Neural progenitor cell (in vitro differentiated cells): ENCODE measurements around the gene PPP1R8. TPM values are rescaled to one million over a fixed set of nuclear protein-coding genes. Genes with fewer than 3 reads are reported as not detected.

Source experiments
- DNase-seq: peaks from one replicate; pipeline ENCODE4 v3.0.0-alpha.2; 2016; ENCODE audit warnings: low spot score
- H2AFZ ChIP-seq: fragments of 200-600 bp; sonication (generic); replicated peaks from 2 replicates; pipeline ENCODE4 v1.6.1; 2016; ENCODE audit warnings: antibody characterized with exemption
- H3F3A ChIP-seq: fragments of 200-600 bp; sonication (generic); 2 replicates; pipeline ENCODE4 v1.6.1; 2016; ENCODE audit warnings: antibody characterized with exemption, low read depth
- H3K27ac ChIP-seq: fragments of 200-600 bp; sonication (generic); 2 replicates; pipeline ENCODE4 v1.5.1; 2016; ENCODE audit warnings: mild to moderate bottlenecking
- H3K27me3 ChIP-seq: fragments of 200-600 bp; sonication (generic); 2 replicates; pipeline ENCODE4 v1.6.1; 2016; ENCODE audit warnings: mild to moderate bottlenecking, moderate library complexity
- H3K36me3 ChIP-seq: fragments of 200-600 bp; sonication (generic); 2 replicates; pipeline ENCODE4 v1.5.1; 2016
- H3K4me1 ChIP-seq: fragments of 200-600 bp; sonication (generic); 2 replicates; pipeline ENCODE4 v1.6.1; 2016; ENCODE audit warnings: mixed run types
- H3K4me2 ChIP-seq: fragments of 200-600 bp; sonication (generic); 2 replicates; pipeline ENCODE4 v1.6.1; 2016
- H3K4me3 ChIP-seq: fragments of 200-600 bp; sonication (generic); 2 replicates; pipeline ENCODE4 v1.5.1; 2016
- H3K79me2 ChIP-seq: fragments of 200-600 bp; sonication (generic); 2 replicates; pipeline ENCODE4 v1.6.1; 2016; ENCODE audit warnings: low read depth
- H3K9ac ChIP-seq: fragments of 200-600 bp; sonication (generic); 2 replicates; pipeline ENCODE4 v1.6.1; 2016
- H3K9me3 ChIP-seq: fragments of 200-600 bp; sonication (generic); 2 replicates; pipeline ENCODE4 v1.5.1; 2016; ENCODE audit warnings: low read depth
- H4K20me1 ChIP-seq: fragments of 200-600 bp; sonication (generic); 2 replicates; pipeline ENCODE4 v1.6.1; 2016; ENCODE audit warnings: low read depth
- H3K27ac Mint-ChIP-seq: 3 replicates; pipeline ENCODE4 v1.8.0; 2021; ENCODE audit warnings: mixed read lengths
- H3K27me3 Mint-ChIP-seq: 2 replicates; pipeline ENCODE4 v1.8.0; 2022; ENCODE audit warnings: low read depth, mild to moderate bottlenecking, inconsistent platforms, moderate library complexity, mixed read lengths; ENCODE audit not compliant: insufficient read depth
- H3K36me3 Mint-ChIP-seq: 3 replicates; pipeline ENCODE4 v1.8.0; 2021; ENCODE audit warnings: mixed read lengths
- H3K4me1 Mint-ChIP-seq: 3 replicates; pipeline ENCODE4 v1.8.0; 2021; ENCODE audit warnings: mixed read lengths
- H3K4me3 Mint-ChIP-seq: 3 replicates; pipeline ENCODE4 v1.8.0; 2021; ENCODE audit warnings: mild to moderate bottlenecking, moderate library complexity, mixed read lengths
- H3K9me3 Mint-ChIP-seq: 3 replicates; pipeline ENCODE4 v1.8.0; 2020; ENCODE audit warnings: mixed read lengths
- EZH2 ChIP-seq: fragments of 200-600 bp; sonication (generic); IDR thresholded peaks from 2 replicates; pipeline ENCODE4 v1.6.1; 2017; ENCODE audit warnings: antibody characterized with exemption, mild to moderate bottlenecking, moderate library complexity
- EZH2phosphoT487 ChIP-seq: fragments of 200-600 bp; sonication (generic); IDR thresholded peaks from 2 replicates; pipeline ENCODE4 v1.6.1; 2017; ENCODE audit warnings: antibody characterized with exemption
- total RNA-seq: library from RNA; depleted of rRNA; stranded (reverse); fragments of >200 nt; gene quantifications from 2 replicates; pipeline ENCODE4 v1.2.3, GENCODE V29; 2015; ENCODE audit warnings: low replicate concordance
- TF ChIP-seq, protein P1 (sequence below): fragments of 200-600 bp; sonication (generic); IDR thresholded peaks from 2 replicates; pipeline ENCODE4 v1.5.1; 2017; ENCODE audit warnings: antibody characterized with exemption, mild to moderate bottlenecking

PPP1R8 gene
- total RNA-seq, 1 donor from 2014 or later, result 61.2 TPM

DNA sequence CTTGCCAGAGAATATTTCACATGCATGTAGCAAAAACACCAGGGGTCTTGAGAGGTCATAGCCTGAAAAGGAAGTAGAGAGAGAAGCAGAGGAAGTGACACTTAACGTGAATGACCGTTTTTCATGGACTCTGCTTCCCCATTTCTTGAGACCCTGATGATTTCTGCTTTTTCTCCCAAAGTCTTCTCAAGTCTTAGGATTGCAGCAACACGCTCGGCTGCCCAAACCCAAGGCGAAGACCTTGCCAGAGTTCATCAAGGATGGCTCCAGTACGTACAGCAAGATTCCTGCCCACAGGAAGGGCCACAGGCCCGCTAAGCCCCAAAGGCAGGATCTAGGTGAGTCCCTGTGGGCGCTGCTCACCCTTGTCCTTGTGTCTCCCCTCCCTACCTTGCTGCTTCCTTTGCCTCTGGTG lies 54.5 kb downstream of the PPP1R8 start:
- Mint-ChIP-seq H3K9me3 (no peaks in the 10 kb centered on the region), H3K36me3 (peaks cover 12% of the 10 kb centered on the region), H3K4me3 (no peak overlapping the region), H3K4me1 (no peaks in the 10 kb centered on the region), H3K27ac (no peak overlapping the region), H3K27me3 (no peaks in the 10 kb centered on the region)
- H3K4me1 ChIP-seq, result no peaks in the 10 kb centered on the region
- H3K27ac ChIP-seq, result no peak overlapping the region
- no peaks in the 10 kb centered on the region for H4K20me1 ChIP-seq
- no peaks in the 10 kb centered on the region for H3K79me2 ChIP-seq
- no peaks in the 10 kb centered on the region for H3K36me3 ChIP-seq
- no peak overlapping the region for H3K4me2 ChIP-seq
- no peak overlapping the region for H3K9ac ChIP-seq
- H3K27me3 ChIP-seq, result no peaks in the 10 kb centered on the region
- peaks cover 6% of the 10 kb centered on the region for H3F3A ChIP-seq
- no peaks in the 10 kb centered on the region for H3K9me3 ChIP-seq
- no peak for DNase-seq
- H3K4me3 ChIP-seq, result no peak overlapping the region
- TF ChIP-seq EZH2phosphoT487 (no peak), EZH2 (no peak)
- TF ChIP-seq, protein P1, sequence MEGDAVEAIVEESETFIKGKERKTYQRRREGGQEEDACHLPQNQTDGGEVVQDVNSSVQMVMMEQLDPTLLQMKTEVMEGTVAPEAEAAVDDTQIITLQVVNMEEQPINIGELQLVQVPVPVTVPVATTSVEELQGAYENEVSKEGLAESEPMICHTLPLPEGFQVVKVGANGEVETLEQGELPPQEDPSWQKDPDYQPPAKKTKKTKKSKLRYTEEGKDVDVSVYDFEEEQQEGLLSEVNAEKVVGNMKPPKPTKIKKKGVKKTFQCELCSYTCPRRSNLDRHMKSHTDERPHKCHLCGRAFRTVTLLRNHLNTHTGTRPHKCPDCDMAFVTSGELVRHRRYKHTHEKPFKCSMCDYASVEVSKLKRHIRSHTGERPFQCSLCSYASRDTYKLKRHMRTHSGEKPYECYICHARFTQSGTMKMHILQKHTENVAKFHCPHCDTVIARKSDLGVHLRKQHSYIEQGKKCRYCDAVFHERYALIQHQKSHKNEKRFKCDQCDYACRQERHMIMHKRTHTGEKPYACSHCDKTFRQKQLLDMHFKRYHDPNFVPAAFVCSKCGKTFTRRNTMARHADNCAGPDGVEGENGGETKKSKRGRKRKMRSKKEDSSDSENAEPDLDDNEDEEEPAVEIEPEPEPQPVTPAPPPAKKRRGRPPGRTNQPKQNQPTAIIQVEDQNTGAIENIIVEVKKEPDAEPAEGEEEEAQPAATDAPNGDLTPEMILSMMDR, result no peak
- no peak overlapping the region for H2AFZ ChIP-seq

DNA sequence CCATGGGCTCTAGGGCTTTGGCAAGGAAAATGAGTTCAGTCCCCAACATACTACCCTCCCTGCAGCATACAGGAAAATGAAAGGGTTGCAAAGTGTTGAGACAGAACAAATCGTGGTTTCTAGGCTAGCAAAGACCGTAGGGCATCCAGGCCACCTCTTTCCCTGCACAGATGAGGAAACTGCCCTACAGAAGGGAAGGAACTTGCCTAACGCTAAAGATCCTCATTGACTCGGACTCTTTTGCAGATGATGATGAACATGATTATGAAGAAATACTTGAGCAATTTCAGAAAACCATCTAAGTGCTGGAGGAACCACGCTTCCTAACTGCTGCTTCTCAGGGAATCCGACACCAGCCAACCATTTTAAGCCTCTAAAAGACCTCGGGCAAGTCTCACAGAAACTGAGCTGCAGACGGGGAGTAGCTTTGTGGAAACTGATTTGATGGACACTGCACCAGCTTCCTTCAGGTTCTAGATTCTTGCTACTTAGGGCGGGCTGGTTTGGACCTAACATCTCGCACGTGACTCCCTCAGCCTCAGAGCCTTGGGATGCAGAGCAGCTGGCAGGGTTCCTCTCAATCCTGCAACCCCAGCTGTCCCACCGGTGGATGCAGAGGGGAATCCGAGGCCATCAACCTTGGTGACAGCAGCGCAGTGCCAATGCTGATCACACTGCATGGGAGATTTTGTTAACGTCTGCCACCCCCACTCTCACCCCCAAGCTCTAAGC lies 55.2 kb downstream of the PPP1R8 start:
- Mint-ChIP-seq H3K36me3 (peaks cover 15% of the 10 kb centered on the region), H3K9me3 (no peaks in the 10 kb centered on the region)

DNA sequence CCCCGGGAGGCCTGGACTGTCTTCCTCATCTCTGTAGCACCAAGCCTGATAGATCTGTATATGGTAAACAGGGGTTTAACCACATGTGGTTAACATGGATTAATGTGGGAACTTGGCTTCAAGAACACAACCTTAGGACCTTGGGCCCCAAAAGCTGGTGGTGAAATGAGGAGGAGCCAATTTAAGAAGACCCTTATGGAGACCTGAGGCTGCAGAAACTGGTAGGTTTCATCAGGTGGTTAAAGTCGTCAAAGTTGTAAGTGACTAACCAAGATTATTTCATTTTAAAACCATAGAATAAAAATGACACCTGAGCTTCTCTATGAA lies 55.7 kb downstream of the PPP1R8 start:
- H3K4me3 Mint-ChIP-seq, result no peak overlapping the region
- Histone ChIP-seq H3K4me2 (no peak overlapping the region), H3K27me3 (no peaks in the 10 kb centered on the region), H3K79me2 (no peaks in the 10 kb centered on the region), H3K9ac (no peak overlapping the region), H3K36me3 (no peaks in the 10 kb centered on the region), H3K9me3 (no peaks in the 10 kb centered on the region), H3K4me1 (no peaks in the 10 kb centered on the region), H4K20me1 (no peaks in the 10 kb centered on the region), H3F3A (peaks cover 12% of the 10 kb centered on the region), H2AFZ (no peak overlapping the region), H3K27ac (no peak overlapping the region), H3K4me3 (no peak overlapping the region)
- H3K27ac Mint-ChIP-seq, result no peak overlapping the region
- no peaks in the 10 kb centered on the region for H3K4me1 Mint-ChIP-seq
- no peak for DNase-seq
- no peaks in the 10 kb centered on the region for H3K27me3 Mint-ChIP-seq
- H3K36me3 Mint-ChIP-seq, result peaks cover 20% of the 10 kb centered on the region
- H3K9me3 Mint-ChIP-seq, result no peaks in the 10 kb centered on the region
- TF ChIP-seq, protein P1, result no peak
- TF ChIP-seq EZH2 (no peak), EZH2phosphoT487 (no peak)

More for the DNA sequence above, 55.2 kb downstream of the PPP1R8 start:
- Histone ChIP-seq H3K27me3 (no peaks in the 10 kb centered on the region), H3K4me1 (no peaks in the 10 kb centered on the region), H2AFZ (no peak overlapping the region), H3K9ac (no peak overlapping the region), H3K79me2 (no peaks in the 10 kb centered on the region), H3K36me3 (no peaks in the 10 kb centered on the region), H4K20me1 (no peaks in the 10 kb centered on the region), H3K4me2 (no peak overlapping the region), H3K27ac (no peak overlapping the region), H3F3A (peaks cover 12% of the 10 kb centered on the region), H3K4me3 (no peak overlapping the region), H3K9me3 (no peaks in the 10 kb centered on the region)
- no peak for DNase-seq
- Mint-ChIP-seq H3K4me1 (no peaks in the 10 kb centered on the region), H3K27ac (no peak overlapping the region), H3K27me3 (no peaks in the 10 kb centered on the region), H3K4me3 (no peak overlapping the region)
- TF ChIP-seq EZH2 (no peak), EZH2phosphoT487 (no peak)
- TF ChIP-seq, protein P1, result no peak
